GM12873 (cell line): Measurements from ENCODE around the gene HNRNPH1.

Experiments used
- TF ChIP-seq, protein P1 (sequence below): IDR thresholded peaks from 2 replicates; pipeline ENCODE4 v1.5.1; 2012; ENCODE audit warnings: low read depth, mild to moderate bottlenecking, moderate library complexity, low read length, control low read depth; ENCODE audit not compliant: insufficient read depth; ENCODE audit errors: missing control alignments

HNRNPH1 gene

DNA sequence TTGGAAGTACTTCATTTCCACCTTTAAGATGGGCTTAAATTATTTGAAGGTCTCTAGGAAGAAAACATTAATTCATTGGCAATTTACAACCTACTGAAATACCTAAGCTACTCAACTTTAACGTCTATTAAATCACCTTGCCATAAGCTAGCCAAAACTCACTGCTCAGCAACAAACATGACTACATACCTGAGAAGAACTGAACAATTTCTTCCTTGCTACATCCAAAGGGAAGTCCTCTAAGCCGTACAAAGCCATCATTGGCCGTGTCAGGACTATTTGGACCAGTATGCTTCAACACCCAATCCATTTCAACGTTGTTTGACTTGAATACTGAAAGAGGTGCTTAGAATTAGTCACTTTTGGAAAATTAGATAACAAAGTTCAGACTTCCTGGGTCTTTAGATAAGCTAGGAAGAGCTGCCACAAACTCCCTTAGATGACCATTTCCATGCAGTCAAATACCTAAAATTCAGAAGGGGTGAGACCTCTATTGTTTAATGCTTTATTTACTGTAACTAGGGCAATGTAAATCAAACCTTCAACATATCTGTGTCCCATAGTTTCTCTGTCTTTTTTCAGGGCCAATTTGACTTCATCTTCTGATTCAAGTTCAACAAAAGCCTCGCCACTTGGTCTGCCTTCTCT is 2.6 kb downstream of the HNRNPH1 start:
- TF ChIP-seq, protein P1, sequence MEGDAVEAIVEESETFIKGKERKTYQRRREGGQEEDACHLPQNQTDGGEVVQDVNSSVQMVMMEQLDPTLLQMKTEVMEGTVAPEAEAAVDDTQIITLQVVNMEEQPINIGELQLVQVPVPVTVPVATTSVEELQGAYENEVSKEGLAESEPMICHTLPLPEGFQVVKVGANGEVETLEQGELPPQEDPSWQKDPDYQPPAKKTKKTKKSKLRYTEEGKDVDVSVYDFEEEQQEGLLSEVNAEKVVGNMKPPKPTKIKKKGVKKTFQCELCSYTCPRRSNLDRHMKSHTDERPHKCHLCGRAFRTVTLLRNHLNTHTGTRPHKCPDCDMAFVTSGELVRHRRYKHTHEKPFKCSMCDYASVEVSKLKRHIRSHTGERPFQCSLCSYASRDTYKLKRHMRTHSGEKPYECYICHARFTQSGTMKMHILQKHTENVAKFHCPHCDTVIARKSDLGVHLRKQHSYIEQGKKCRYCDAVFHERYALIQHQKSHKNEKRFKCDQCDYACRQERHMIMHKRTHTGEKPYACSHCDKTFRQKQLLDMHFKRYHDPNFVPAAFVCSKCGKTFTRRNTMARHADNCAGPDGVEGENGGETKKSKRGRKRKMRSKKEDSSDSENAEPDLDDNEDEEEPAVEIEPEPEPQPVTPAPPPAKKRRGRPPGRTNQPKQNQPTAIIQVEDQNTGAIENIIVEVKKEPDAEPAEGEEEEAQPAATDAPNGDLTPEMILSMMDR = no peak

DNA sequence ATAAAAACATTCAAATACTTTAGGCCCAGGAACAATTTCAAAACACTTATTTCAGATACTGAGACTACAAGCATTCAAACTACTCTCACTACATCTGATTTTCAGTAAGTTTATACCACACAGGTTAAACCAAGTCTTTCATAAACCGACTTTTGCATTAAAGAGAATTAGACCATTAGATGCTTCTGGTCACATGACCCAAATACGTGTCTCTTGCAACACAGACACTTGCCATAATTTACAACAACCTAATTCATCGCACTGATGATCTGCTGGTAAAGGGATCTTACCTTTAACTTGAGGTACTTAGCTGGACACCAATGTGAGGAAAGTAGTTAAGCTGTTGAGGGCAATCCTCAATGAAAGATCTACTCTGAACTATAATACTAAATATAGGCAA is 3.2 kb downstream of the HNRNPH1 start:
- TF ChIP-seq, protein P1 = no peak

DNA sequence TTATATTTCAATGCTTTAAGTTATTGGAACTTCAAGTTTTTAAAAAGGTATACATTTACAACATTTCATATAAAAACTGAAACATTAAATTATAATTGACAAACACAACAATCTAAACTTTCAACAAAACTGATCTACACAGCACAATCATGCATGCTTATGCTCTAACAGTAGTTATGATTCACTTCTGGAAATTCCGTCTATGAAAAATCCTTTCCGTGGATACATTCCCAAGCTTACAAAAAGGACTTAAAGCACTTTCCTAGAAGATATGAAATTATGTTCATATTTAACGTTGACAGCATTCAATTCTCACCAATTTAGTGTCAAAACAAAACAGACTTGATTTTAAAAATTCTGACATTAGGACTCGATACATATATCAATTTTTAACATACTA is 3.7 kb downstream of the HNRNPH1 start:
- TF ChIP-seq, protein P1 = no peak

DNA sequence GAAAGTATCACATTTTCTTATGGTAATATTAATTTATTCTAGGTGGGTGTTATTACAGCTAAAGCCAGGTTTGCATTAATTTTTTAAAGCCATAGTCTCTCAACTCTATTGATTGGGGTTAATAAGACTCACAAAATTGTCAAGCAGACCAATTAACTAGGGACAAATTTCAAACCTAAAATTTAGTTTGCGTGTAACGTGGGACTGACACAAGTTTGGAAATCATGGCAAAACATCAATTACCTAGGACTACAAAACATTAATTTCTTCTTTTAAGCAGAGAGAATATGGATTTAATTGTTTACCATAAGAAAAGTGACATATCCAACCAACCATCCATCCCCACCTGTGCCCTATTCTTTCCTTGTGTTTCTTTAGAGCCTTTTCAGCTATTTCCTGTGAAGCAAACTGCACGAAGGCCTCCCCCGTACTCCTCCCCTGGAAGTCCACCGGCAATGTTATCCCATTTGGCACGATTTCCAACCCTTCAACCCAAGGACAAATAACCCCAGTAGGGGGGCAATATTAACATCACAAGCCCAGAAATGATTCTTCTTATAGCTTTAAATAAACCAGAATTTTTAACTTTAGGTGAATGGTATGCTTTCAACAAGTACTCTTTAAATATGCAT is 4.4 kb downstream of the HNRNPH1 start:
- TF ChIP-seq, protein P1 = no peak

DNA sequence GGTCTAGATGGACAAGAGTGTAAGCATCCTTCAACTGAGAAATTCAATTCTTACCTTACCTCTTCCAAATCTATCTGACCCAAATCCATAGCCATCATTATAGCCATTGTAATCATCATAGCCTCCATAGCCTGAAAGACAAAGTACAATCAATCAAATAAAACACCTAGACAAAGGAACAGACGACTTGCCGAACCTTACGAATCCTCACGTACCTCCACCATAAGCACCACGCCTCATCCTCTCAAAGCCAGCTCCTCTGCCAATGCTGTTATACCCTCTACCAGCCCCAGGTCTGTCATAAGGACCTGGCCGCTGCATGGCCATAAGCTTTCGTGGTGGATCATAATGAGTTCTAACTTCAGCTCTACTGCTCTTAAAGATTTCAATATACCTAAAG is 5.5 kb downstream of the HNRNPH1 start:
- TF ChIP-seq, protein P1 = no peak

DNA sequence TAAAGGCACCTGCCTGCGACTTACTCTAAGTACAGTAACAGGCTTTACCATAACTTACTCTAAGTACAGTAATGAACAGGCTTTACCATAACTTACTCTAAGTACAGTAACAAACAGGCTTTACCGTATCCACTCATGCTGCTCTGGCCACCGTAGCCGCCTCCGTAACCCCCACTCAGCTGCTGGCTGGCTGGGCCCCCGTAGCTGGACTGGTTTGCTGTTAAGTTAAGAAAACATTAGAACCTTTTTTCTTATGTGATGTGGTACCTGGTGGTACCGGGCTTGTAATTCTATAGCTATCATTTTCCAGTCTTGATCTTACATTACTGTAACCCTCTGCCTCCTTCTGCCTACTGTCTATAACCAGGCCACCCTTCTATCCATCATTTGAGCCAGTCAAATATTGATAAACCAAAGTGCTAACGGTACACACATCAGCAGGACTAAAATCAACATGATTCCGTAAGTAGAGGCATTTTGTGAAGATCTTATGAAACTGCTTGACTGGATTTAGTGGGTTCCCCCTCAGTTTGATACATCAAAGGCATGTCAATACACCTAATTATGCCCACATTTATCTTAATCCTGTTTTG is 7.4 kb downstream of the HNRNPH1 start:
- TF ChIP-seq, protein P1 = no peak

DNA sequence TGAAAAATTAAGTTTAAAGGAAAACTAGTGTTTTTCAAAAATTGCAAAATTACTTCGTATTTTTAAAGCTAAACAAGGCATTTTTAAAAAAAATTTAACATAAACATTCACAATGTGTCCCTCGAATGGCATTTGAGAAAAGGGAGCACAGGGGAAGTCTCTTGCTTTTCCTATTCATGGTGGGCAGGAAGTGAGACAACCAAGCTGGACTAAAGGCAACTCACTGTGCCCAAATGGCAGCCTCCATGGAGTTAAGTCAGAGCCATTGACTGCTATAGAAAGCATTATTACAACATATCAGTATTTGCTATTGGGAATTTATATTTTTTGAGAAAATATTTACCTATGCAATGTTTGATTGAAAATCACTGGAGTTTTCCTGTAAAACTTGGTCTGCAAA is 8.3 kb downstream of the HNRNPH1 start:
- TF ChIP-seq, protein P1 = no peak
